Keratinocyte (primary cell): ENCODE data around the gene NCKIPSD. TPM values are rescaled to one million over a fixed set of nuclear protein-coding genes. Genes with fewer than 3 reads are reported as not detected.

Experiments
- DNase-seq: peaks from one replicate; pipeline ENCODE4 v3.0.0-alpha.2; 2011; ENCODE audit warnings: low read depth, missing footprints, low spot score
- FAIRE-seq: peaks from 2 replicates; lab custom pipeline; 2011; peaks lifted over from hg19 to GRCh38; lab: Jason Lieb, UNC
- H2AFZ ChIP-seq: 2 replicates; pipeline ENCODE4 v1.6.0; 2012; ENCODE audit warnings: low read length, control low read depth, inconsistent platforms; ENCODE audit not compliant: control insufficient read depth
- H3K27ac ChIP-seq: 2 replicates; pipeline ENCODE4 v1.5.1; 2011; ENCODE audit warnings: low read length; ENCODE audit not compliant: control insufficient read depth, insufficient read depth
- H3K27me3 ChIP-seq: 3 replicates; pipeline ENCODE4 v1.6.0; 2011; ENCODE audit warnings: low read length; ENCODE audit not compliant: control insufficient read depth, insufficient read depth; ENCODE audit errors: extremely low read depth
- H3K36me3 ChIP-seq, 2 experiments: 2 replicates in 1 of 2; 3 replicates in 1 of 2; pipeline ENCODE4 v1.5.1; 2011; ENCODE audit warnings: low read length in 2 of 2, mild to moderate bottlenecking in 1 of 2; ENCODE audit not compliant: control insufficient read depth in 2 of 2, insufficient read depth in 2 of 2; ENCODE audit errors: extremely low read depth in 1 of 2
- H3K4me1 ChIP-seq: 3 replicates; pipeline ENCODE4 v1.5.1; 2011; ENCODE audit warnings: low read length; ENCODE audit not compliant: control insufficient read depth, insufficient read depth; ENCODE audit errors: extremely low read depth
- H3K4me2 ChIP-seq: 3 replicates; pipeline ENCODE4 v1.6.0; 2011; ENCODE audit warnings: low read depth, low read length; ENCODE audit not compliant: control insufficient read depth, insufficient read depth; ENCODE audit errors: extremely low read depth
- H3K4me3 ChIP-seq, 3 experiments: fragments of 200-600 bp in 1 of 3; sonication (generic) in 1 of 3; 2 replicates in 2 of 3; 3 replicates in 1 of 3; pipeline ENCODE4 v1.5.1; 2011 to 2016; ENCODE audit warnings: low read length in 3 of 3, mild to moderate bottlenecking in 3 of 3, control low read depth in 2 of 3, inconsistent platforms in 1 of 3, low read depth in 1 of 3, mixed read lengths in 1 of 3, mixed run types in 1 of 3, moderate library complexity in 1 of 3; ENCODE audit not compliant: control insufficient read depth in 2 of 3, insufficient read depth in 2 of 3; ENCODE audit errors: extremely low read depth in 1 of 3
- H3K79me2 ChIP-seq: 2 replicates; pipeline ENCODE4 v1.6.0; 2012; ENCODE audit warnings: low read length; ENCODE audit not compliant: control insufficient read depth, insufficient read depth
- H3K9ac ChIP-seq: 3 replicates; pipeline ENCODE4 v1.6.0; 2011; ENCODE audit warnings: low read length; ENCODE audit not compliant: control insufficient read depth, insufficient read depth; ENCODE audit errors: extremely low read depth
- H3K9me1 ChIP-seq: 3 replicates; pipeline ENCODE4 v1.6.0; 2011; ENCODE audit warnings: low read length; ENCODE audit not compliant: control insufficient read depth, insufficient read depth; ENCODE audit errors: extremely low read depth
- H3K9me3 ChIP-seq: 2 replicates; pipeline ENCODE4 v1.5.1; 2012; ENCODE audit warnings: low read depth, low read length; ENCODE audit not compliant: control insufficient read depth
- H4K20me1 ChIP-seq: 3 replicates; pipeline ENCODE4 v1.6.0; 2011; ENCODE audit warnings: low read length; ENCODE audit not compliant: control insufficient read depth, insufficient read depth; ENCODE audit errors: extremely low read depth
- EZH2 ChIP-seq: IDR thresholded peaks from one replicate; pipeline ENCODE4 v1.6.1; 2012; ENCODE audit warnings: inconsistent platforms, mild to moderate bottlenecking, low read length, moderate library complexity
- dilution Hi-C: fragments of 300-500 bp; cut with MboI; formaldehyde crosslinking; loops from one replicate; pipeline ENCODE4 v1.7.0; 2020; ENCODE audit warnings: low sequenced_read_pairs; ENCODE audit not compliant: extremely low pct_ligation_motif_present
- polyA plus RNA-seq, 5 experiments: library from polyadenylated mRNA; depleted of rRNA in 3 of 5; stranded (reverse) in 3 of 5; stranded (forward) in 1 of 5; unstranded in 1 of 5; fragments of >200 nt; gene quantifications; 1 replicate in 1 of 5; 2 replicates in 3 of 5; 3 replicates in 1 of 5; pipeline versions ENCODE4 v1.2.1 to v1.2.3, GENCODE V29; 2011 to 2012; ENCODE audit warnings: missing spikeins in 2 of 5, low read depth in 1 of 5, low replicate concordance in 1 of 5
- TF ChIP-seq, protein P1 (sequence below), 3 experiments: IDR thresholded peaks in 1 of 3; conservative IDR thresholded peaks in 1 of 3; optimal IDR thresholded peaks in 1 of 3; 2 replicates in 2 of 3; 3 replicates in 1 of 3; pipeline versions ENCODE3 to v1.5.1; 2011; ENCODE audit warnings: low read length in 3 of 3, mild to moderate bottlenecking in 3 of 3, moderate library complexity in 2 of 3, control low read depth in 1 of 3, inconsistent platforms in 1 of 3; ENCODE audit not compliant: insufficient read depth in 2 of 3; ENCODE audit errors: extremely low read depth in 1 of 3

Gene NCKIPSD
- polyA plus RNA-seq, 1 donor (not counting 4 experiments of a cell fraction or from before 2014, with no cell fraction given) = 9.8 TPM

DNA sequence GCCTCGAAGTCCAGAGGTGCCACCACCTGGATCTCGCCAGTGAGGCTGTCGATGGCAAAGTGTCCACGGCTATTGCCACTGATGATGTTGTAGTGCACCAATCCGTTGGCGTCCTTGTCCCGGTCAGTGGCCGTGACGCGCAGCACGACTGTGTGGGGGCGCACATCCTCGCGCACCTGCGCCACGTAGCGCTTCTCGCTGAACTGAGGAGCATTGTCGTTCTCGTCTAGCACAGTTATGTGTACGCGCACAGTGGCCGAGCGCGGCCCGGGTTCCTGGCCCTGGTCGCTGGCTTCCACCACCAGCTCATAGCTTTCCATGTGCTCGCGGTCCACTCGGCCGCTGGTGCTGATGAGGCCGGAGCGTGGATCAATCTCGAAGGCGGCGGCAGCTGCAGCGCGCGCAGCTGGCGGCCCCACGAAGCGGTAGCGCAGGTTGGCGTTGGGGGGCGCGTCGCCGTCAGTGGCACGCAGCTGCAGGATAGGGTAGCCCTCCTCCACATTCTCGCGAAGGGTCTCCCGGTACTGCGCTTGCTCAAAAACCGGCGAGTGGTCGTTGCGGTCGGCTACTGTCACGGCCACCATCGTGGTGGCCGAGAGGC lies 24.8 kb downstream of the NCKIPSD start:
- dilution Hi-C loops = no loop called here
- Histone ChIP-seq H3K4me3 (no peak overlapping the region), H2AFZ (no peak overlapping the region)

DNA sequence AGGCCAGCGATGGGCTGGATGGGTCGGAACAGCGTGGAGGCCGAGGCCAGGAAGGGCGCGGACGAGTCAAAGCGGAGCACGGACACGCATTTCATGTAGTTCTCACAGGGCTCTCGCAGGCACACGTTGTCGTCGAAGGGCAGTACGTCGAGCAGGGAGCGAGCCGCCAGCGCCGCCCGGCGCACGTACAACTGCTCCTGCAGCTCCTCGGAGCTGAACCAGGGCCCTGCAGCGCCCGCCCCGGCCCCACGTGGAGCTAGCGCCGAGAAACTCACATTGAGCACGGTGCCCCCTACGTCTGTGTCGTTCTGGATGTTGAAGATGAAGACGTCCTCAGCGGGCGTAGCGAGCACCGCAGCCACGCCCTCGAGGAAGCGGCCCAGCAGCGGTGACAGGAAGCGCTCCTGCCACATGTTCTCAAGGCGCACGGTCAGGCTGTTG lies 28.9 kb downstream of the NCKIPSD start:
- no peaks in the 10 kb centered on the region for H3K36me3 ChIP-seq
- H3K4me2 ChIP-seq = peak overlapping the region; percentile 67
- dilution Hi-C loops = no loop called here
- no peak for TF ChIP-seq EZH2
- H3K9ac ChIP-seq = no peak overlapping the region
- no peak overlapping the region for H3K27ac ChIP-seq
- H3K9me1 ChIP-seq = no peaks in the 10 kb centered on the region
- H3K27me3 ChIP-seq = peaks cover 15% of the 10 kb centered on the region
- DNase-seq (no peak), FAIRE-seq (no peak)
- no peaks in the 10 kb centered on the region for H4K20me1 ChIP-seq
- H3K4me1 ChIP-seq = peaks cover 4% of the 10 kb centered on the region
- H3K79me2 ChIP-seq = no peaks in the 10 kb centered on the region
- H2AFZ ChIP-seq = peak overlapping the region; percentile 48
- peak overlapping the region in 2 of 3 experiments; percentile 32 to 60 for H3K4me3 ChIP-seq
- no peaks in the 10 kb centered on the region for H3K9me3 ChIP-seq

More for the DNA sequence above, 24.8 kb downstream of the NCKIPSD start:
- TF ChIP-seq, protein P1, sequence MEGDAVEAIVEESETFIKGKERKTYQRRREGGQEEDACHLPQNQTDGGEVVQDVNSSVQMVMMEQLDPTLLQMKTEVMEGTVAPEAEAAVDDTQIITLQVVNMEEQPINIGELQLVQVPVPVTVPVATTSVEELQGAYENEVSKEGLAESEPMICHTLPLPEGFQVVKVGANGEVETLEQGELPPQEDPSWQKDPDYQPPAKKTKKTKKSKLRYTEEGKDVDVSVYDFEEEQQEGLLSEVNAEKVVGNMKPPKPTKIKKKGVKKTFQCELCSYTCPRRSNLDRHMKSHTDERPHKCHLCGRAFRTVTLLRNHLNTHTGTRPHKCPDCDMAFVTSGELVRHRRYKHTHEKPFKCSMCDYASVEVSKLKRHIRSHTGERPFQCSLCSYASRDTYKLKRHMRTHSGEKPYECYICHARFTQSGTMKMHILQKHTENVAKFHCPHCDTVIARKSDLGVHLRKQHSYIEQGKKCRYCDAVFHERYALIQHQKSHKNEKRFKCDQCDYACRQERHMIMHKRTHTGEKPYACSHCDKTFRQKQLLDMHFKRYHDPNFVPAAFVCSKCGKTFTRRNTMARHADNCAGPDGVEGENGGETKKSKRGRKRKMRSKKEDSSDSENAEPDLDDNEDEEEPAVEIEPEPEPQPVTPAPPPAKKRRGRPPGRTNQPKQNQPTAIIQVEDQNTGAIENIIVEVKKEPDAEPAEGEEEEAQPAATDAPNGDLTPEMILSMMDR (optimal IDR thresholded peaks at IDR 0.05 in 1 of 3, IDR thresholded peaks at IDR 0.05 in 1 of 3, conservative IDR thresholded peaks at IDR 0.05 in 1 of 3; ENCODE audit: extremely low read depth in 1 of 3, insufficient read depth in 2 of 3, low read length in 3 of 3) = no peak
- peak; percentile 7 for TF ChIP-seq EZH2
- H3K9me1 ChIP-seq = no peaks in the 10 kb centered on the region
- no peaks in the 10 kb centered on the region for H3K9me3 ChIP-seq
- peaks cover 9% of the 10 kb centered on the region for H3K4me1 ChIP-seq
- H3K27ac ChIP-seq = no peak overlapping the region
- no peak for FAIRE-seq
- no peaks in the 10 kb centered on the region for H3K36me3 ChIP-seq
- H3K27me3 ChIP-seq = peaks cover 15% of the 10 kb centered on the region
- H3K4me2 ChIP-seq = peak overlapping the region; percentile 68
- DNase-seq = no peak
- H4K20me1 ChIP-seq = no peaks in the 10 kb centered on the region
- H3K79me2 ChIP-seq = no peaks in the 10 kb centered on the region
- H3K9ac ChIP-seq = no peak overlapping the region
